Activated T-helper 1 cell treated with anti-CD3 and anti-CD28 coated beads, Interleukin-2, amount 50 U/mL, for 16 hours (primary cell): ENCODE measurements around the gene ITM2C.

Experiments
- DNase-seq, 2 donors: peaks; one replicate each; pipeline ENCODE4 v3.0.0-alpha.2; 2020; ENCODE audit warnings: low read depth in 1 of 2, low spot score in 1 of 2

ITM2C gene

DNA sequence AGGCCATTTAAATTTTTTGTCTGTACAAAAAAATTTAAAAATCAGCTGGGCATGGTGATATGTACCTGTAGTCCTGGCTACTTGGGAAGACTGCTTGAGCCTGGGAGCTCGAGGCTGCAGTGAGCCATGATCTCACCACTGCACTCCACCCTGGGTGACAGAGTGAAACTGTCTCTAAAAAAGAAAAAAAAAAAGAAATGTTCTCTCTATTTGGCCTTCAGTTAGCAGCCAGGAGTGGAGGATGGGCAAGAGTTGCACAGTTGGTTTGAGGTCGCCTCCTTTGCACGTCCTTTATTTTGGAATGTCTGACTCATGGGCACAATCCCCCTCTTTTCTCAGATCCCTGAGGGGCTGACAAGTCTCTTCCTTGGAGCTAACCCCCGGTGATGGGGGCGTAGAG lies 26.3 kb downstream of the ITM2C start:
- no peak for DNase-seq

DNA sequence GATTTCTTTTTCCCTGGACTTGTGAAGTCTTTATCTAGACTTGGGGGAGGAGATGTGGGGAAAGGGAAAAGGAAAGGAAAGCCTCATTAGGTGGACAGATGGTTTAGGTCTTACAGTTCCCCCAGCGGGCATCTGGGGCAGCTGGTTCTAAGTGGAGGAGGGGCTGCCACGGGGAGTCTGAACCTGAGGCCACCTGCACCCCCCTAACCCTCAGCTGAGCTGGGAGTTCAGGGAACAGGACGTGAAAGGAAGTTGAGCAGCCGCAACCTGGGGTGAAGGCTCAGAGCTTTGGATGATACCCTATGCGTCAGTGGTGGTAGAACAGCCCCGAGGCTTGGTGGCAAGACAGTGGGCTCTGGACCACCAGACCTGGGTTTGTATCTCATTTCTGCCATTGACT lies 26.8 kb downstream of the ITM2C start:
- DNase-seq: no peak

DNA sequence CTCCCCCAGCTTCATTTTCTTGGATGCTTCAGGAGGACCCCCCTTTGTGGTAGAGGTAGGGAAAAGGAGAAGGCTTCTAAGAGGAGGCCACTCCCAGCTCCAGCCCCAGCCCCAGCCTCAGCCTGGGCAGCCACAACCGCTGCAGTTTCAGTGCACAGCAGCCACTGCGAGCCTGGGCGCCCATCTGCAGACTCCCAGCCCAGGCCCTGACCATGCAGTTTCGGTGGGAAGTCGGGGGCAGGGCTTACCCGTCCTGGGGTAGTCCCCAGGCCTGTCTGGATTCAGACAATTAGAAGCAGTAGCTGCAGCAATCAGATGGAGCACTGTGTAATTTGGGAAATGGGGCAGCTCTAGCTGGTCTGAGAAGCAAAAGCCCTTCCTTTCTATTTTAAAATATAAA lies 28.6 kb downstream of the ITM2C start:
- no peak for DNase-seq

DNA sequence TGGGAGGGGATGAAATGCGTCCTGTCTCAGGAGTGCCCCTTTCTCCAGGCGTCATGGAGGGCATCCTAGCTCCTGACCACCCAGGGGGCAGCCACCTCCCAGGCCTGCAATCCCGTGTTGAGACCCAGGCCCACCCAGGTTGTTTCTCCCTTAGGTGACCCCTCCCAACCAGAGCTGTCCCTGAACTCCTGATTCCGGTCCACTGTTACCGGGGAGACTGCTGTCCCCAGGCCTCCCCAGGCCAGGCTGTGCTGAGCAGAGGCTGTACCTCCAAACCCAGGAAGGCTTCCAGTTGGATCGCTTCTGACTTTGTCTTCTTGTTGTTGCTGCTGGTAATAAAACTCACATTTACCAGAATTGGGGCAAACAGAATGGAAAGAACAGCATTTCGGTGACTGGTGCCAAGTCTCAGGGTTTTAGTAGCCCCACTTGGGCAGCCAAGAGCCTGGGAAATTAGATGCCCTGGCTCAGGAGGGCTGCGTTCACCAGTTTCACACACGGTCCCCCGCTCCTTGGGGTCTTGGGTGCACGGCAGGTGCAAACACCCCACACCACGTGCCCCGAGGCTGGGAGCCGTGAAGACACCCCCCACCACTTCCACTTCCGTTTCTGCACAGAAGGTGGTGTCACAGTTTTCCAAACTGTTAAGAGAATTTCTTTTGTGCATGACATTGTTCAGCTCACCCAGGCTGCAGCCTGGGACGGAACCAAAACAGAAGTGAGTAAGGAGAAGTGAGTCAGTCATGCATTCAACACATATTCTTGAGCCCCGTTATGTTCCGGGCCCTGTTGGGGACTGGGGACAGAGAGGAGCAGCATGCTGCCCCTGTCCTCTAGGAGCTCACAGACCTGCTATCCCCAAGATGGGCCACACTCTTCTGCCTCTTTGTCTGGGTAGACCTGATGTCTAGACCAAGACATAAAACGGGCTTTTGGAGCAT lies 29.4 kb downstream of the ITM2C start:
- DNase-seq: no peak

DNA sequence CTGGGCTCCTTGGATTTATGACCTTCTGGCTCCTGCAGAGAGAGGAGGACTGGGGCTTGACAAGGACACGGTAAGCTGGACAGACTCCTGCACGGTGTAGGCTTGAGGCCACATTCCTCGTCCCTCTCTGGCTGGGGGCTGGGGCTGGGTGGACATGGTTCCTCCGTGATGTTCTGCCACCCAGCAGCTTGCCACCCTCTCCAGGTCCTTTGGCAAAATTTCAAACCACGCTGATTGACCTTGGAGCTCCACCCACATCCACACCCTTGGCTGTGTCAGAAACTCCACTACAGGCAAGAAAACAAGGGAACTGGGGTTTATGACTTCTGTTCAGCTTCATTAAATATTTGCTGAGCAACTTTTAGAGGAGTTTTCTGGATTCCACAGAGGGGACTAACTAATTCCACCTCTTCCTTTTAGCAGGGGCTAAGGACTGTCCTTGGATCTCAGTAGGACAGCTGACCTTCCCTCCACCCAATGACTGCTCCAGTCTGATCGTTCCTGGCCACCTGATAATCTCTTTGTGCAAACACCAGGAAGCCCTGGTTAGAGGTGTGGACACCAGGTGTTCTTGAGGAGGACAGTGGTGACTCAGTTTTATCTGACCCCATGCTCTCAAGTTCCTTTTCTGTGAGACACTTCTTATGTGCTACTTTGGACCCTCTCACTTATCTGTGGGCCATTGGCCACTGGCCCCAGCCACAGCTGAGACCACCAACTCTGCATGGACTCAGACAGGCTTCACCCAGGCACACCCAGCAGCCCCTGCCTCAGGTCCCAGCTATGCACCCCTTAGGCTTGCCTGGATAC lies 31.0 kb downstream of the ITM2C start:
- DNase-seq: no peak

DNA sequence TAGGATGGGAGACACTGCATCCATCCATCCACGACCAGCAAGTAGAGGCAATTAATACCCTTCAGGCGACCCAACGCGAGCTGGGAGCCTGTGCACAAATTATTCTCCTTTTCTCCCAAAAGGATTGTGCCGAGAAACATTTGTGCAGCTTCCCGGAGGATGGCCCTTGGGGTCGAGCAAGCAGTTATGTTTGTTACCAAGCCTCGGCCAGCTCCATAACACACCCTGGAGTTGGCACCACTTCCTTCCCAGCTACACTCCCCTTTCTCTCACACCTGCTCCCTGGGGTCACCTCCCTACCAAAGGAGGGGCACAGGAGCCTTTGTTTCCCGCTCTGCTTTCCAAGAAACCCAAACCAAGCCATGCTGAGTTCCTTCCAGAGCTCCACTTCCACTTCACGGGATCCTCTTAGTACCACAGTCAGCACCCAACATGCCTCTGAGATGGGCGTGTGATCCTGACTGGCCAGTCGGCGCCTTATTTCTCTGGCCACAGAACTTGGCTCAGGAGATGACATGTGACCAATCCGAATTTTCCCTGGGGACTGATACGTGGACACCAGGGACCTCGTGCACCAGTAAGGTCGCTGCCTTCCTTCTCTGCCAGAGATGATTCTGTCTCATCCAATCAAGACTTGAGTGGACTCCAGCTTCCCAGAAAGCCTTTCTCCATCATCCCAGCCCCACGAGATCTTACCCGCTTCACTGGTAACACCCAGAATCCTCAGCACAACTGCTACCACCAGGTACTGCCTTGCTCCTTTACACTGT lies 31.8 kb downstream of the ITM2C start:
- no peak for DNase-seq

DNA sequence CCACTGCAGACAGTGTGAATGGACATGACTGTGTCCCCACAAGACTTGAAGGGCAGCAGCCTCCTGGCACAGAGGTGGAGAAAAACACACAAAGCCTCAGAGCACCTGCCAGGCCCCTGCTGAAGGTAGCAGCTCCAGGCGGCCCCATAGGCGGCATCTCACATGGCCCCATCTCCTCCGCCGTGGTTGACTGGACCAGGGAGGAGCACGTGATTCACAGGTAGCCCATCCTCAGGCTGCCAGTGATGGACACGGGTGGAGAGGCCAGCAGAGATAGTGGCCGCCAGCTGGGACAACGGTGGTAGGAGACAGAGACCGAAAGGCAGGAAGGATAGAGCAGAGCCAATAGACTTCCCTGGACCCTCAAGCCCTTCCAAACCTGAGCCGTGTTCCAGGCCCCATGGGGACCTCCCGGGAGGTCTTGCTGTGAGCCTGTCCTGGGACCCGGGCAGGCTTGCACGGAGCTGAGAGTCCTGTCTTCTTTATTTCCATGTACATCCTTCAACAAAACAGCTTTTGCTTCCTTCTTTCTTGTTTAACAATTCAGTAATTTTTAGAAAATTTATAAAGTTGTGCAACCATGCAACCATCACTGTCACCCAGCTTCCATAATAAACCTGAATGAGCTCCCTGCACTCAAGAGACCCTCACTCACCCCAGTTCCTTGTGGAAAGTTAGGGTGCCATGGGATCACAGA lies 33.4 kb downstream of the ITM2C start:
- no peak for DNase-seq

DNA sequence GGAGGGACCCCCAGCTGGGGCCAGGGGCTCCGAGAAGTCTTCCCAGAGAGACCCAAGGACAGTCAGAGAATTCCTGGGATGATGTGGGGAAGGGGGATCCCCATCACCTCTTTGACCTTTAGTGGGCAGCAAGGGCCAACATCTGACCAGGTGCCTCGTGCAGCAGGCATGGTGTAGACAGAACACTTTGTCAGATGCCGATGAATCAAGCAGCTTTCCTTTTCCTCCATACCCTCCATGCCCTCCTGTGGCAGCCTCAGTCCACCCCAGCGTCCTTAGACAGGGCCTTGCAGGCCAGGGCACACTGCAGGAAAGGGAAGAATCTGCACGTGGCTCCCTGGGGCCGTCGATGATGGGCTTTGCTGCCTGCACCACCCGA lies 34.0 kb downstream of the ITM2C start:
- no peak for DNase-seq

DNA sequence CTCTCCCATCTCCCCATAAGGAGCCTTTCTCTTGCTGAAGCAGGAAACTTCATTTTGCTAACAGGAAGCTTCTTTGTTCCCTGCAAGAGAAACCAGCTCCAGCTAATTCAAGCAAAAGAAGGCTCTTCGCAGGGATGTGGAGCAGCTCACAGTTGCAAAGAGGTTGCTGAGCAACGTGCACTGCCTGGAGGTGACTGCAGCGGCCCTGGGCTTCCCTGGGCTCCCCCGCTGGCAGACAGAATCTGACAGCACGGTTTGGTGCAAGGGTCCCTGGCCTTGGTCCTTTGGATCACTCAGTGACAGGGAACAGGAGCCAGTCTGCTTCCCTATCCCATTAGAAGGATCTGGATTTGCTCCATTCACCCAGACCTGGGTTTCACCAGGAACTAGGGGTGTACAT lies 34.5 kb downstream of the ITM2C start:
- no peak for DNase-seq

DNA sequence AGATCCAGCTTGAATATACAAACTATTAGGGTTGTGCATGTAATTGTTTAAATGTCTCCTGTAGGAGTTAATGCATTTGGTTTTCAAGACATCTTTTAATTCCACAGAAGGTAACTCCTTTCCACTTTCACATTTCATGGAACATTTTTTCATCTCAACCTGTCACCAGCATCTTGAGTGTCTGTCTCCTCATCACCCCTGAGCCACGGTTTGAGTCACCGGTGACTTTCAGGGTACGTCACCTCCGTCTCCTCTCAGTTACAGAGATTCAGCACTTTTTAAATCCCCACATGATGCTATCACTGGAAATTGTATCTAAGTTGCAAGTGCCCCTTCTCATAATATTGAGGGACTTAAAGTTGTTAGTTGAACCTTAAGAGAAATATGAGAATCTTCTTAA lies 35.0 kb downstream of the ITM2C start:
- no peak for DNase-seq

DNA sequence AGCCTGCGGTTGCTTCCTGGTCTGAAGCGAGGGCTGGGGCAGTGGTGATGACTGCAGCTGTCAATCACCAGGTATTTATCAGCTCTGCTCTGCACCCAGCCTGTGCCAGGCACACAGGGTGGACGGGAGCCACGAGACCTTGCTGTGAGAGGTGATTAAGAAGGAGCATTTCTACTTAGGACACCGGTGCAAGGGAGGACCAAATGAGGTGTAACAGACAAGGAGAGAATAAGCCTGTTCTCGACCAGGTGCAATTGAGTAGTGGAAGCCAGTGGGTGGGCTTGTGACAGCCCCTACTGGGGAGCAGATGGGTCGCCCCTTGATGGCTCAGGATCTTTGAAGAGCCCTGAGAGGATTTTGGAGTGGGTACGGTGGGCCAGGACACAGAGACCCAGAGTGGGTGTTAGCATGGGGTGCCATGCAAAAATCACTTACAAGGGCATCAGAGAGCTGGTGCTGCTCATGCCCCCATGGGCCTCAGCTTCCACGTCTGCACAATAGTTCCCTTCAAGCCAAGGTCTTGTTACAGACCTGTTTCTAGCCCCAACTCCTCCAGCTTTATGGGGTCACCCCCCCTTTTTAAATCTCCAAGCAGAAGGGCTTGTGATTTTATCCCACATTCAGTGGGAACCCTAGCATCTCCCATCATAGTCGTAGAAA lies 35.7 kb downstream of the ITM2C start:
- no peak for DNase-seq

DNA sequence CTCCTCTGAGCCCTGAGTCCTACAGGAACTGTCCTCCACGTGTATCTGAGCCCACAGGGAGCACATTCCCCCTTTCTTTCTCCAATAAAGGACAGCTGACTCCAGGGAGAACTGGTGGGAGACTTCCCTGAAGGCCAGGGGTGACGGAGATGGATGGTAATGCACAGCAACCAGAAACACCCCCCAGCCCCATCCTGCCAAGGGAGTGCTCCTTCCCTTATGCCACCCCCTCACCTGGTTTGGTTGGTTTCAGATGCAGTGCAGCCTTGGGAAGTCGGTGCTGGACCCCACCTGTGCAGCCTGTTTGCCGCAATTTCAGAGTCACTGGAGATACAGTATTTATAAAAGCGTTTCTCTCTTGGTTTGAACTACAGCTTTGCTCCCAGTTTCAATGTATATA lies 36.3 kb downstream of the ITM2C start:
- DNase-seq: no peak

DNA sequence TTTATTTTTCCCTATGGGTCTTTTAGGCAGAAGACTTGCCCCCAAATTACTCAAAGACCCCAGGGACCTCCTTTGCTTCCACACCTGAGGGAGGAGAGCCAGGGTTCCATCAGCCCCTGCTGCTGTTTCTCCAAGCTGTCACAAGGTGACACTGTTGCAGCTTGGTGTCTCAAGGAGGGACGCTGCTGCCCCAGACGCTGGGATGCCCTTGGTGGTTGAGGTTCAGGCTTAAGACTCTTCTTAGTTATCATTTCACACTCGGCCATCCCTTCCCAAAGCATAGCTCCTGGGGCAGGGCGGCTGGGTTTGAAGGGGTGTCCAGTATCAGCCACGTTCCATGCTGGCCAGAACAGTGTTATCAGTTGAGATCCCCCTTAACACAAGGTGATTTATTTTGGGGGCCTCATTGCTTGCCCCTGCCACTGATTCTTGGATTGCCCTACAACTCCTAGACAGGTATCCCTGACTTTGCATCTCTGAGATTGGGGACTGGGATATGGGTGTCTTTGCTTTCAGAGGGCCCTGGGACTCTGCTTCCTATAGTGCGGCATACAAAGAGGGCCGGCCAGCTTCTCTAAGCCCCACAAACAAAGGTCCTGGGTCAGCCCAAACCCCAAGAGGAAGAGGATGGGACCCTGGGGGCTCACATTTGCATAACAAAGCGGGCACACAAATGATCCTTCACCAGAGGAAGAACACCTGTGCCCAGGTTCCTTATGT lies 37.6 kb downstream of the ITM2C start:
- DNase-seq: peak in 1 of 2 donors; percentile 40

DNA sequence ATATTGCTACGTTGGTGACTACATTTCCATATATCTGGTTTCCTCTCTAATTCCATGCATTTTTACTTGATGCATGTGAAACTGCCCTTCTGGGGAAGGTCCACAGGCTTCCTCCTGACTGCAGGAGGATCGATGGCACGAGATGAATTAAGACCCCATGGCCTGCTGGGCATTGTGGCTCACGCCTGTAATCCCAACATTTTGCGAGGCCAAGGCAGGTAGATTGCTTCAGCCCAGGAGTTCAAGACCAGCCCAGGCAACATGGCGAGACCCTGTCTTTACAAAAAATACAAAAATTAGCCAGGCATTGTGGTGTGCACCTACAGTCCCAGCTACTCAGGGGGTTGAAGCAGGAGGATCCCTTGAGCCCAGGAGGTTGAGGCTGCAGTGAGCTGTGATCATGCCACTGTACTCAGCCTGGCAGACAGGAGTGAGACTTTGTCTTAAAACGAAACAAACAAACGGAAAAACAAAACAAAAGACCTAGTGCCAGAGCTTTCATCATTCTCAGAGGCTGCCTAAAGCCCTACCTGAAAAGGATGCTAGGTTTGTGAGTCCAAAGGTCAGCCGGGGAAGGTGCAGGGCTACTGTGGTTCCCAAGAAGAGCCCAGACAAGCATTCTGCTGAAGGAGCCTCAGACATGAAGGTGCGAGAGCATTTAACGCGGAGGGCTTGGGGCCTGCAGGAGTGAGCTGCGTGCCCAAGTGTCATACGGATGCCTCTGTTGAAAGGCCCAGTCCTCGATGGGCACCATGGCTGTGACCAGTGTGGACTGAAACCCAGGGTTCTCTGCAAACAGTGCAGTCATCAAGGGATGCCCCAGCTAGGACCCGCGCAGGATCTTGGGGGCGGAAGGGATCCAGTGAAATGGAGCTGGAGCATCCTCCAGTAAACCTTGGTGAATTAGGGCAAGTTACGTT lies 38.7 kb downstream of the ITM2C start:
- DNase-seq: no peak

DNA sequence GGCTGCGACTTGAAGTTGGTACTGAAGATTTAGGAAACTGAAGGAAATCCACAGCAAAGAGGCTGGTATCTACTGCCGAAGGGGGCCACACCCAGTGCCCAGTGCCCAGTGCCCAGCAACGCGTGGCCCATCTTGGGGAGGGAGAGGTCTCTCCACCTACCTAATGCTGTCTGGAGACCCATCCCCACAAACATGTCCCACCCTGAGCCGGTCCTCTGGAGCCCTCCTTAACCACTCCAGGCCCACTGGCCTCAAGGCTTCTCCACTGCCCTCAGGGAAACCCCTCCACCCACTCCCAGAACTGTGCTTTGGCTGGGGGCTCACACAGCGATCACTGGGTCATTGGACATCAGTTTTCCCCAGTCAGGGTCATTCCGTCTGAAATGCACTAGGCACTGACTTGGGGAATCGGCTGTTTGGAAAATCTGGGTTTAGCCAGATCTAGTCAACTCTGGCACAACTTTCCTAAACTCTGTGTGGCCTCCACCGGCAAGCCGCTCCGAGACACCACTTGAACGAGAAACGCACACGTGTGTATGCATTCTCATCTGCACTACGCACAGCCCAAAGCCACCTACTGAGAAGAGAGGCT lies 40.2 kb downstream of the ITM2C start:
- no peak for DNase-seq

DNA sequence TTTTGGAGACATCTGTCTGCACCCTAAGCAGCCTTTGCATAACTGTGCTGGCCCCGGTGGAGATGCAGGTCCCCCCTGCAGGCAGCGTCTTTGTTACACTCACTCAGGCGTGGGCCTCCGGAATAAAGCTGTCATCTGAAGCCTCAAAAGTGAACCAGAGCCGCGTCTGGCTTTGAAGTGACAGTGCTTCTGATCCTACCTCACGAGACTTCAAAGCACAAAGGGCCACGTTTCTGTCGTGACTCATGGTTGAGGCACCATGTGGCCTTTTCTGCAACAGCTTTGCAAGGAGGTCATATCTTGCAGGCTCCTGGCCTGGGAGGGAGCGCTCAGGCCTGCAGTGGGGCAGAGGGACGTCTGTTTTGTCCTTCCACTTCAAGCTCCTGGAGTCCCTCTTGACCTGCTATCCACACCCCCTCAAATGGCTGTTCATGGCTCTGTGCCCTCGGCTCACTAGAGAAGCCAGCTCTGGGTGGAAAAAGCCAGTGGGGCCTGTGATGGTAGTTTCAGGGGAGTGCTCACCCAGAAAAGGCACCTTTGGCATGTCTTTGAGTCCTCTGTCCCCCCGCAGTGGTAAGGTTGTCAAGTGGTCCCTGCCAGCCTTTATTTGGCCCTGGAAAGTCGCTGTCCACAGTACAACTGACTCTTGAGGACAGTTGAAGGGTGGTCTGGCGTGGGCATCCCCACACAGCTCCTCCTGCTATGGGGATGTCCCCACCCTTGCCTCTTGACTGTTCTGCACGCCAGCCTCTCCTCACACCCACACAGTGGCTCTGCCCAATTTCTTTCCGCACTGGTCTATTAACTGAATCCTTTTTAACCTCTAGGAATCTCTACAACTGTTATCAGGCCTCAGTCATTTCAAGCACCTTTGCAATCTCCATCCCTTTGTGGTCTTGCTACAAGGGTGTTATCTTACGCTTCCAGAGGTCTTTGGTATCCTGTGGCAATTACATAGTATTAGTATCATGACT lies 41.0 kb downstream of the ITM2C start:
- DNase-seq: peak; percentile 38 to 68
